HG03025 (cell line): ENCODE results near the gene PGGT1B.
"Not testable (repeated sequence)": the region's sequence is repeated elsewhere in the genome, so short reads cannot be mapped to it uniquely, and the experiment has no call there.

Source experiments
- ATAC-seq: cut with Tn5 transposase; IDR thresholded peaks from one replicate; pipeline ENCODE4 v1.9.1; 2021; ENCODE audit warnings: mild to moderate bottlenecking, moderate library complexity; ENCODE audit not compliant: unreplicated experiment, low FRiP score

Gene PGGT1B

GRCh38 chr5:115262011-115262320 lies 711 bp downstream of the PGGT1B start:
- ATAC-seq = peak; percentile 58

DNA sequence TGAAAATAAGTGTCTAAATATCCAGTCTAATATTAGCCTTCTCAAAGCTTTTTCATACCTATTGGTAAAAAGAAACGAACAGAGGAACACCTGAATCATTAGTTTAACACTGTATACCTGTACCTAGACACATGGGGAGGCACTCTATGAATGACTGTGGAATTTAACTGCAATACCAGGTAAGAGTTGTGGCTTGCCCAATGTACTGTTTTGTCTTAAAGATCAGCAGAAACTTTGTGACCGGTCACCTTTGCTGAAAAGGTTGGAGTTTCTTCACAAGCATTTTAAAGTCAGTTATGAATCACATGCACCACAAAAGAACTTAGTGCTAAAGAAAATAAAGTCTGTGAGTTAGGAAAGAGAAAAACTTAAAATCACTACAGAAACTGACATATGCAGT lies 2.4 kb downstream of the PGGT1B start:
- no peak for ATAC-seq

DNA sequence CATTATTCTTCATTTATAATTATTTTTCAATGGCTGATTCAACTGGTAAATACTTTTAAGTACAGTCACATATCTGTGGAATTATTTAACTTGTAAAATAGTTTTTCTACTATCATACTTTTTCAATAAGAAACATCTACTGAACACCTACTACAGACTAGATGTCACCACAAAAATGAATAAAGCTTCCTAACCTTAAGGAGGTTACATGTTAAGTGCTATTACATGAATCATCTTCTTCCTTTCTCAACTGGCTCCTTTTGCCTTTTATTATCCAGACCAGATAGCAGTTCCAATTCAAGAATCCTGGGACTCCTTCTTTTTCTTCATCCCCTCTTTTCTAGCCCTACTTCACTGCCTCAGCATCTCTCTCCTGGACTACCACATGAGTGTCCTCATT lies 4.7 kb downstream of the PGGT1B start:
- no peak for ATAC-seq

- ATAC-seq = not testable (repeated sequence)
Observed at GRCh38 chr5:115249379-115249778, 13.3 kb downstream of the PGGT1B start.

- no peak for ATAC-seq
Observed at GRCh38 chr5:115246361-115246991, 16.2 kb downstream of the PGGT1B start.

GRCh38 chr5:115243412-115243811 lies 19.3 kb downstream of the PGGT1B start:
- ATAC-seq = no peak

- no peak for ATAC-seq
Observed at GRCh38 chr5:115241881-115242642, 20.6 kb downstream of the PGGT1B start.

- no peak for ATAC-seq
Observed at GRCh38 chr5:115237066-115237465, 25.6 kb downstream of the PGGT1B start.

DNA sequence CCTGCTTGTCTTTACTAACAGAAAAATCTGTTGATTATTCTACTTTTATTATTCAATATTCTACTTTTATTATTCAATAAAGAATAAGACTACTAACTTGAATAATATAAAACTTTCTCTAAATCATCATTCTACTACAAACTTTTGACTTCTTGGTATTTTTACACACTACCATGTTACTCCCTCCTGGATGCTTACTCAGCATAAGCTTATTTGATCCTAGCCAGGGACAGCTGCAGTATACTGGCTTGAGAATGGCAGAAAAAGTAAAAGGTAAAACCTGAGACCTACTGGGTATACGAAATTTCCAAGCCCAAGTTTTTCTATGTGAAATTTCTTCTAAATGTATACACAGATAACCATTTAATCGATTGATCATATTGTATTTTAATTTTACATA lies 26.1 kb downstream of the PGGT1B start:
- ATAC-seq = no peak

- ATAC-seq = no peak
Observed at GRCh38 chr5:115231598-115231997, 31.1 kb downstream of the PGGT1B start.

- ATAC-seq = no peak
Observed at GRCh38 chr5:115229606-115230005, 33.1 kb downstream of the PGGT1B start.

DNA sequence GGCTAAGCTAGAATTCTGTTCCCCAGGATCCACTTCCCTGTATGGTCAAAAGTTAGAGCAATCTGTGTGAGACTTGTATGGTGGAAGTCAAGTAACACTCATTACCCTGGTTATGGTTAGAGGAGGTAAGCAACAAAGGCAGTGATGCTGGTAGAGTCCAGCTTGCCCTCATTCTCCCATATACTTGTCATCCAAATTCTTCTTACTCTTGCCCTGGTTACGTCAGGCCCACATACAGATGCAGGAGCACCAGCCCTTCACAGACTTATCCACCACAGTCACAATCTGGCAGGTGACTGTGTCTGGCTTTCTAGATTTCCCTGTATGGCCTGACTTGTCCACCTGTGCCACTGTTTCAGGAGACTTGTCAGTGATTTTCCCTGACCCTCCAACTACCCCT lies 35.4 kb downstream of the PGGT1B start:
- ATAC-seq = no peak

DNA sequence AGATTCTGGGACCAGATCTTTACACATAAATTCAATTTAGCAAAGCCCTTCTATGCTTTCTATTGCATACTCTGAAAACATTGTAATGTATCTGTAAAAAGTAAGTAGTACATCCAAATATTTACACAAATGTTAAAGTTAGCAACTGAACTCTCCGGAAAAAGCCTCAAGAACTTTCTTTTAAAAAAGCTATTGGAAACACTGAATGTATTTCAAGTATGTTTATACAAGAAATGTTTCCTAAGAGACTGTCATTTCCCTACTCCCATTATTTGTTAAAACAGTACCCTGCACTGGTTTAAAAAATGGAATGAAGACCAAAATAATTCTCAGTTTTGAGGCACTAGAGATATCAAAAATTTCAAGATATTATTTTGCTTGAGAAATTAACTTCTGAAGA lies 48.1 kb downstream of the PGGT1B start:
- no peak for ATAC-seq

DNA sequence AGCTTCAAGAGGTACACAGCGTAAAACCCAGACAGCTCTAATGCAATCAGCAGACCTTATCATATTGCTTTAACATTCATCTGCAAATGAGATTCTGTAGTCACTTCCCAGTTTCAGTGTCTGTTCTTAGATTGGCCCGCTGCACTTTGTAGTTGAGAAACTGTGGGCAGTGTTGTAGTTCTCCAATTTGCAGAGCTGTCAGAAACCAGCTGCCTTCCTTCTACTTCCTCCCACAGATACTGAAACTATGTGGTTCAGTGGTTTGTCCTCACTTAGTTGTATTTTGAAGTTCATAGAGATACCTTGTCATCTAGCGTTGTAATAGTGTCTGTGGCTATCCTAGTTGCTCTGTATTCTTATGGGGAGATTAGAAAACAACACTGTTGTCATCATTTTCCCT lies 53.4 kb downstream of the PGGT1B start:
- ATAC-seq = peak; percentile 100

- no peak for ATAC-seq
Observed at GRCh38 chr5:115202952-115203351, 59.7 kb downstream of the PGGT1B start.

DNA sequence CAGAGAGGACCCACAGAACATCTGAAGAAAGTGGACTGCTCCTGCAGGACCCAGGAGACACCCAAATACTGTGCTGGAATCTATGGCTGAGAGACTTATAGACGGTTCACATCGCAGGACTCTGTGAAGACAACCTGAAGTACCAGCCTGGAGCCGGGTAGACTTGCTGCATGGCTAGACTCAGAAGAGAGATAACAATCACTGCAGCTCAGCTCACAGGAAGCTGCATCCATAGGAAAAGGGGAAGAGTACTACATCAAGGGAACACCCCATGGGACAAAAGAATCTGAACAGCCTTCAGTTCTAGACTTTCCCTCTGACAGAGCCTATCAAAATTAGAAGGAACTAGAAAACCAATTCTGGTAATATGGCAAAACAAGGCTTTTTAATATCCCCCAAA lies 66.5 kb downstream of the PGGT1B start:
- no peak for ATAC-seq

GRCh38 chr5:115194676-115195075 lies 68.0 kb downstream of the PGGT1B start:
- ATAC-seq = no peak

GRCh38 chr5:115193295-115193694 lies 69.4 kb downstream of the PGGT1B start:
- no peak for ATAC-seq

GRCh38 chr5:115192098-115192497 lies 70.6 kb downstream of the PGGT1B start:
- no peak for ATAC-seq

GRCh38 chr5:115191474-115192031 lies 71.1 kb downstream of the PGGT1B start:
- ATAC-seq = no peak

GRCh38 chr5:115190388-115190787 lies 72.3 kb downstream of the PGGT1B start:
- ATAC-seq = no peak

- no peak for ATAC-seq
Observed at GRCh38 chr5:115189866-115190265, 72.8 kb downstream of the PGGT1B start.
